Measurements from ENCODE around the gene CRK.

Gene CRK

DNA sequence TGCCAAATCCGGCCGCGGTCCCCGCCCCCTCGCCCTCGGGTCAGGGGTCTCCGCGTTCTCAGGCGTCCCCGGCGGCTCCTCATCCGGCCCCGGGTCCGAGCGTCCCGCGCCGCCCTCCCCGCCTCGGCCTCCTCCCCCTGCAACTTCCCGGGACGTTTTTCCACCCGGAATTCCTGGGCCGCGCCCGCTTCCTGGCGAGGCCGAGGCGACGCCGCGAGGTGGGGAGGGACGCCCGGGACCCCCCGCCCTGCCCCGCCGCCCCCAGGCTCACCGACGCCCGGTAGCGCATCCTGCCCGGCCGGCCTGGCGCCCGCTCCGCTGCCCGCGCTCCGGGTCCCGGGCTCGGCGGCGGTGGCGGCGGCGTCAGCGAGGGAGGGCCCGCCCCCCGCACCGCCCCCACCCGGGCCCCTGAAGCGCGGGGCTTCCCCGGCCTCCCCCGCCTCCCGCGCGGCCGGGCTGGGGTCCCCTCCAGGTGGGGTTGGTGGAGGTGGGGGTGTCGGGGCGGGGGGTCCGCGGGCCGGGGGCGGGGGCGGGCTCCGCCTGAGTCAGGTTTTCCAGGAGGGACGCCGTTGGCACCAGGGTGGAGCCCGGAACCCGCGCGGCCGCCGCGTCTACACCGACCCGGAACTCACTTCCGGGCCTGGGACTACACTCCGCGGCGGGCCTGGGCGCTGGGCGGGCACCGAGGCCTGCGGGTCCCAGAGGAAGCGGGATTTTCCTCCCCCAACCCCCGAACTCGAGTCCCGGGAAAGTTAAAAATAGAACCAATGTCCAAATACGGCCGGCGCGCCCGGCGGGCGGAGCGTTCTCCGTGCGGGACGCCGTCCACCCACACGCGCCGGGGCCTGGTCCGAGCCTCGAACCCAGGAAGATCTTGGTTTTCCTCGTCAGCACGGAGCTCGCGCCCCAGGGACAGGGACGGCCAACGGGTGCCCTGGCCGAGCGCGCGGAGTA lies 29.7 kb upstream of the CRK start:
- DNase-seq = no peak

DNA sequence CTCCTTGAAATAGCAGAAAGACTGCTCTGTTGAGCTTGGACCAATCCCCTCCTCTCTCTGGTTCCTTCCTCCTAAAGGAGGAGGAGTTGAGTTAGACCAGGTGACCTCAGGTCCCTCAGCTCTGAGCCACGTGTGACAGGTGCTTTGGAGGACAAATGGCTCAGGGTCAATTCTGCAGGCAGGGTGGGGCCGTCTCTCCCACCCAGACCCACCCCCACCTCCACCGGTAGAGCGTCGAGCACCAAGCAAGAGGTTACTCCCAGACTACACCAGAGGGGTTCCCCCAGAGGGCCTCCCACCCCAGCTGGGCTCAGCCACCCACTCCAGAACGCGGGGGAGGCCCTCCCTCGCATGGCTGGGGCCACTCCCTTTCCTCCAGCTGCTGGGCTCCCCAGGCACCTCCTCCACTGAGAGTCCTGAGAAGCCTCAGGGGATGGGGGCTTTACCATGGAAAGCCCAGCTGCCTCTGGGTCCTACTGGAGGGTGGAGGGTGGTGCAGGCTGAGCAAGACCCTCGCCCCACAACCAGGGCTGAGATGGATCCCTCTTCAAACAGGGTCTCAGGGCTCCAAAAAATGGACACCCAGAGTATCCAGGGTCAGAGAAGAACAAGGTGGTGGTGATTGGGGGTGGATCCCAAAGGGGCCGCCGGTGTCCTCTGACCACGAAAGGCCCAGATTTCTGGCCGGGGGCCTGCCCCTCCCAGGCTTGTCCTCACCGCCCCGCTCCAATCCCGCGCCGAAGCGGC lies 28.8 kb upstream of the CRK start:
- no peak for DNase-seq

DNA sequence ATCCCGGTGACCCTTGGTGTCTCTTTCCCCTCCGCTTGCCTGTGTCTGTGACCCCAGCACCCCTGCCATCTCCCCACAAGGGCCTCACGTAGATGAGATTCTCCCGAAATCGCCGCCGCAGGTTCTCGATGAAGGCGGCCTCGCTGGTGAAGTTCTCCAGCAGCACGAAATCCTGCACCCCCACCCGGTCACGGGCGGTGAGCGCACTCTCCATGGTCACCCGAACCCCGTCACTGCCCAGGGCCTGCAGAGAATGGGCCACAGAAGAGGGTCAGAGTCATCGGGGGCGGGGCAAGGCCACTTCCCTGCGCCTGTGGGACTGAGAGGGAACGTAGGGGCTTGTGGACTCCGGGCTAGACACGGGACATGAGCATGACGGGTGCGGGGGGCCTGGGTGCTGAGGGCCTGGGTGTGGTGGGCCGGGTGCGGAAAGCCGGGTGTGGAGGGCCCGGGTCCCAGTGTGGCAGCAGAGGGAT lies 28.1 kb upstream of the CRK start:
- DNase-seq = no peak

DNA sequence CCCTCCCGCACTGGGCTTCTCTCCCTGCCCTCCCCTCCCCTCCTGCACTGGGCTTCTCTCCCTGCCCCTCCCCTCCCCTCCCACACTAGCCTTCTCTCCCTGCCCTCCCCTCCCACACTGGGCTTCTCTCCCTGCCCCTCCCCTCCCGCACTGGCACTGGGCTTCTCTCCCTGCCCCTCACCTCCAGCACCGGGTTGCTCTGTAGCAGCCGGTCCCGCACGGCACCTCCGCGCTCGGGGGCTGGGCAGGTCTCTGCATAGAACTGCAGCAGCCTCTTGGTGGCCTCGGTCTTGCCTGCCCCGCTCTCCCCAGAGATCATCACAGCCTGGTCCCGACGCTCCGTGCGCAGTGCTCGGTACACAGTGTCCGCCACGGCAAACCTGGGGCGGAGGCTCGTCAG lies 26.6 kb upstream of the CRK start:
- DNase-seq = no peak

DNA sequence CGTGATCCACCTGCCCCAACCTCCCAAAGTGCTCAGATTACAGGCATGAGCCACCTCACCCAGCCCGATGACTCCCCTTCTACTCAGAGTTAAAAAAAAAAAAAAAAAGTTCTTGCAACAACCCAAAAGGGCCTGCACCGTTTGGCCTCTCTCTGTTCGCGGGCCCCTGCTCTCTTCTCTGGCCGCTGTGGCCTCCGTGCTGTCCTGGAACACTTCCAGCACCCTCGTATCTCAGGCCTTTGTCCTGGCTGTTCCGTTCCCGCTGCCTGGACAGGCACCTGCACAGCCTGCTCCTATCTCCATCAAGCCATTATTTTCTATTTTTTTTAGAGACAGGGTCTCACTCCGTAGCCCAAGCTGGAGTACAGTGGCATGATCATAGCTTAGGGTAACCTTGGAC lies 25.7 kb upstream of the CRK start:
- no peak for DNase-seq

DNA sequence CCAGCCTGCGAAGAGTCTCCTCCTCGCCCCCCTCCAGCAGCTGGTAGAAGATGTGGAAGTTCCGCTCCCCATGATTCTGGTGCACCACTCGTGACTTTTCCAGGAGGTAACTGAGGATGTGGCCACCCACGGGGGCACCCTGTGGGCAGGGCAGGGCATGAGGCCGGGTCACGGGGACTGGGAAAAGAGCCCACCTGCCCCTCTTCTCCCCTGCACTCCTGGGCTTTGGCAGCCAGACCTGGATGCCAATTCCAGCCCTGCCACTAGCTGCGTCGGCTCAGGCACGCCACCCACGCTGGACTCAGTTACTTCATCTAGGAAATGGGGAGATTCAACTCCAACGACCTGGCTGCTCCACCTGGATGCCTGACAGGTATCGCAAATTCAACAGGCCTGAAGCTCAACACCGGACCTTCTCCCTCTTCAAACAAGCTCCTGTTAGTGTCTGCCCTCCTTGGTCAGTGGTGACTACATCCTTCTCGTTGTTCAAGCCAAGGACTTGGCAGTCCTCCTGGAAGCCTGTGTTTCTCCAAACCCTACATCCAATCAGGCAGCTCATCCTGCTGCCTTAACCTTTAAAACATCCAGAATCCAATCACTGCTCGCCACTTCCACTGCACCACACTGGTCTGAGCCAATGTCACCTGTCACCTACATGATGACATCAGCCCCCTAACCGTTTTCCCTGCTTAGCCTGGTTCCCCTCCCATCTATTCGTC lies 24.9 kb upstream of the CRK start:
- no peak for DNase-seq

DNA sequence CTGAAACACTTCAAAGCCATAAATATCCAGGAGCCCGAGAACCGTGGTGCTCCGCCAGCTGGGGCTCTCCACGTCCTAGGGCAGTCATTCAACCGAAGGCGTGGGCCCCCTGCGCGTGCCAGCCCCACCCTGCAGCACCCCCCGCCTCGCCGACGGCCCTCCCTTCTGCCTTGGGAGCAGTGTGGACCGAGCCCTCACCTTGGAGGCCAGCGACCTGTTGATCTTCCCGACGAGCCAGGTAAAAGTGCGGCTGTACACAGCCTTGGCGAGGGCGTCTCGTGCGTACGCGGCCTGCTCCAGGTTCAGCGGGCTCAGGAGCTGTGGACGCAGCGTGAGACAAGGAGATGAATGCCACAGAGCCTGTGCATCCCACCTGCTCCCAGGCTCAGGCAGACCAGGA lies 22.4 kb upstream of the CRK start:
- no peak for DNase-seq

DNA sequence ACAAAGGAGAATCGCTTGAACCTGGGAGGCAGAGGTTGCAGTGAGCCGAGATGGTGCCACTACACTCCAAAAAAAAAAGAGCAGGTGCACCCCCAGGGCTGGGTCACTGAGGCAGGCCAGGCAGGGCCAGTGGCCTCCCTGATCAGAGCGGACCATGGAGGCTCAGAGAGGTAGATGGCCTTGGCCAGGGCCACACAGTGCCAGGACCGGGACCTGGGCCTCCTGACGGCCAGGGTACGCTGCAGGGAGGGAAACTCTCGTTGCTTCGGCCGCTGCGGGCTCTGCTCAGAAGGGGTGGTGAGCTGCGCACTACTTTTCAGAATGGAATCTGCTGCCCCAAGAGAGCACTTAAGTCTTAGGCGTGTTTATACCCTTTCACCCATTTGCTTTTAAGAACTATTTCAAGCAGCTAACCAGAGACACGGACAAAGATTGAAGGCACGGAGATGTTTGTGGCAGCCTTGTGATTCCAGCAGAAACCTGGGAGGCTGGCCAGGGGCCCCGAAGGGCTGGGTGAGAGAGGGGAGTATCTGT lies 19.4 kb upstream of the CRK start:
- DNase-seq = no peak

DNA sequence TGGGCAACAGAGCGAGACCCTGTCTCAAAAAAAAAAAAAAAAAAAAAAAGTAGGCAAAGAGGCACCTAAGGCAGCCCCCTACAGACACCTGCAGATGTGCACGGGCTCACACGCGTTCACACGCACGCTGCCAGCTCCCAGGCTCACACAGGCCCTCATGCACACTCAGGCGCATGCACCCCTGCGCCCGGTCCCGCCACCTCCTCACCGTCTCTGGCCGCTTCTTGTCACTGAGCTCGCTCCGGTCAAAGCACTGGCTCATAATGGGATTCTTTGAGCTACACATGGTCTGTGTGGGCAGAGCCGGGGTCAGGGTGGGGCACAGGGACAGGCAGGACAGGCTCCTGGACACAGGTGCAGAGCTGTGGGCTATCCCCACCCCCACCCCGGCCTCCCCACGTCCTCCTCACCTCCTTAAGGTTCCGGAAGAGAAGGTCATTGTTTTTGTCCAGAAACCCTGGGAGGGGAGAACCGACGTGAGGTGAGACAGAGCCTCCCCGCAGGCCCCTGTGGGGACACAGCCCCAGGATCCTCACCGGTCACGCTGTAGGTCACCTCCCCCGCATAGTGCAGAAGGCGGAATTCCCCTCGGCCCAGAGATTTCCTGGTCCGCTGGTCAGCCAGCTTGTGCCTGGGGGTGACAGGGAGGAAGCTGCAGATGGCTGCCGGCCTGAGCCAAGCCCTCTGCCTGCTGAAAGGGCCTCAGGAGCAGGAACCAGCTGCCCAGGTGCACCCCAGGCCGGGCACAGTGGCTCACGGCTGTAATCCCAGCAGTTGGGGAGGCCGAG lies 18.6 kb upstream of the CRK start:
- DNase-seq = no peak

DNA sequence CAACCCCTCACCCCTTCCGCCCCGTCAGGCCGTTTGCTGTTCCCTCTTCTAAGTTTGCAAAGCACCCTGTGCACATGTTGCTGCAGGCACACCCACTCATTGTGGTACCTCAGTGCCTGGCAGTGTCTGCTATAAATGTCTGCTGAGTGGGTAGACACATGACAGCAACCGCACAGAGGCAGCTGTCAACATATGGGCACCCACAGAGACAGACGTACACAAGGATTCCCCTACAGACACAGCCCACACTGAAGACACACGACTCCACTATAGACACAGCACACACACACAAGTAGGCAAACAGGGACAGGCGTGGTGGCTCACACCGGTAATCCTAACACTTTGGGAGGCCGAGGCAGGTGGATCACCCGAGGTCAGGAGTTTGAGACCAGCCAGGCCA lies 17.8 kb upstream of the CRK start:
- no peak for DNase-seq

DNA sequence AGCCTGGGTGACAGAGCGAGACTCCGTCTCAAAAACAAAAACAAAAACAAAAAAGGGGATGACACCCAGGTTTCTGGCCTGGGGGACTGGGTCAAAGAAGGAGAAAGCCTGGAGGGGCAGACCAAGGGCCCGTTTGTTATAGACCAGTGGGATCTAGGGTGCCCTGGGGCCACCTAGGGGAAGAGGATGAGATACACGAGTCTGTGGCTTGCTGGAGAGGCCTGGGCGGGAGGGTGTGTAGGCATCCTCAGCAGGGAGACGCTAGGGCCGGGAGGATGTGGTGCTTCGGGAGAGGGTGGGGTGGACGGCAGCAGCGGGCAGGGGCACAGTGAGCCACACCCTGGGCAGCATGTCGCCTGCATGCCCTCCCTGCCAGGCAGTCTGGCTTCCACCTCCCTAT lies 17.1 kb upstream of the CRK start:
- DNase-seq = no peak

DNA sequence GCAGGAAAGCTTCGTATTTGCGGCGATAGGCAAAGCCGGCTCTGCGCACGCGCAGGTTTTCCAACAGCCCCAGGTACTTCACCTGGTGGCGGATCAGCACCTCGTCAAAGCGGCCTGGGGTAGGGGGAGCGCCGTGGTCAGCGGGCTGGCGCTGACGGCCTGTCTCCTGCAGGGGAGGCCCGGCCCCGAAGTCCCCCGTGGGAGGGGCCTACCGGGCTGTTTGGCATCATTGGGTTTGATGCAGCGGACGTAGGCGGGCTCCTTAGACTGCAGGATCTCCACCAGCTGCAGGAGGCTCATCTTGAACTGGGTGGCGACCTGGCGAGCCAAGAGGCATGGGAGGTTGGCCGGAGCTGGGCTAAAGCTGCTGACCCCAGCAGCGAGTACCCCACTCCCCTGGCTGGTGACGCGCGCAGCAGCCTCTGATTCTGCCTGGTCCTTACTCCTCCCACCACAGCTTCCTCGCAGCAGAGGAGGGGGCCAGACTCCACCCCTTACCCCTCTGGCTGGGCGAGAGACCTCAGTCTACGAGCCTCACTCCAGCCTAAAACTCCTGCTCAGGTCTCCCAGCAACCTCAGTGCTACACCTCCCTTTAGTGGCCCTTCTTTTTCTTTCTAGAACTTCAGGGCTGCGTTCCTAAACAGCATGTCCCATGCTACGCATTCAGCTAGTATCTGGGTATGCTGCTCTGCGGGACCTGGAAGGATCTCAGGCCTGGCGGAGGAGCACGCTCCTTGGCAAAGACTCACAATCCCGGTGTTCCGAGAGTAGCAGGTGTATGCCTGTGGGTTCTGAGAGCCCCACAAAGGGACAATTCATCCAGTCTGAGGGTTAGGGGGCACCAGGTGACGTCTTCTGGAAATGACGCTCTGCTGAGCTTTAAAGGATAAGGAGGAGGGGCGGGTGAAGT lies 16.1 kb upstream of the CRK start:
- no peak for DNase-seq

DNA sequence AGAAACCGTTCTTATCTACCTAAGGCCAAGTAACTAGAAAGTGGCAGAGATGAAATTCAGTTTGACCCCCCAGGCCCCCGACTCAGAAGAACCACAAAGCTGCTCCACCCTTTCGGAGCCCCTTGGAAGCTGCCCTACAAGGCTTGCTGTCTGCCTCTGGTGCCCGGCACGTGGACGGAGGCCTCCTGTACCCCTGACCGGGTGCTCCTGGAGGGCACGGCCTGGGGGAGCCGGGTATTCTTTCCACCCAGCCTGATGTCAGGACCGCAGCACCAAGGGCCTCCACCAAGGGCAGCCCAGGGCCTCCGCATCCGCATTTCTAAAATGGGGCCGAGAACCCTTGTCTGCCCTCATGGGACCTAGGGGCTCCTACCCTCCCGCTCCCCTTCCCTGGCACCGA lies 15.5 kb upstream of the CRK start:
- DNase-seq = no peak

DNA sequence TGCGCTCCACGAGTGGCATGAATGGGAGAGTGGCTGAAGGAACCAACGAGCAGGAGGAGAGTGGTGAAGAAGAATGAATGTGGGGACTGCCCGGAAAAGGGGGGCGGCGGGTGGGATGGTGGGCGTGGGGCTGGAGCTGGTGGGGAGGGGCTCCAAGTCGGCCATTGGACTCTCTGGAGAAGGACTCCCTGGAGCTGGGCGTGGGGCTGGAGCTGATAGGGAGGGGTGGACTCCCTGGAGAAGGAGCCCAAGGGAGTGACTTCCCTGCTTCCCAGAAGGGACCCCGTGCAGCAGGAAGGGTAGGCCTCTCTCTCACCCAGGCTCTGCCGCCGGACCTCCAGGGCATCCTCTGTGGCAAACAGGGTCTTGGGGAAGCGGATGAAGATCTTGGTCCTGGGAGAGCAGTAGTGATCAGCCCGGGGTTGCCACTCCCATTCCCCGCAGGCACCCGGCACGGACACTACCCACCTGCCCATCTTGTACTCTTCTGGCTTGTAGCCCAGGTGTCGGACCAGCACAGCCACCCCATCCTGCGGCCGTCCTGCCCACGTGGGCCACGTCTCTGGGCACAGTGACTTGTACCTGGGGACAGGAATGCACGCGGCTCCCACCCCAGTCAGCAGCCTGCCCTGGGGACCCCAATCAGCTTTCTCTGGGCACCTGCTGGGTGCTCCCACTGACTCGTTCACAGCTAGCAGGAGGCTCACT lies 14.9 kb upstream of the CRK start:
- no peak for DNase-seq

DNA sequence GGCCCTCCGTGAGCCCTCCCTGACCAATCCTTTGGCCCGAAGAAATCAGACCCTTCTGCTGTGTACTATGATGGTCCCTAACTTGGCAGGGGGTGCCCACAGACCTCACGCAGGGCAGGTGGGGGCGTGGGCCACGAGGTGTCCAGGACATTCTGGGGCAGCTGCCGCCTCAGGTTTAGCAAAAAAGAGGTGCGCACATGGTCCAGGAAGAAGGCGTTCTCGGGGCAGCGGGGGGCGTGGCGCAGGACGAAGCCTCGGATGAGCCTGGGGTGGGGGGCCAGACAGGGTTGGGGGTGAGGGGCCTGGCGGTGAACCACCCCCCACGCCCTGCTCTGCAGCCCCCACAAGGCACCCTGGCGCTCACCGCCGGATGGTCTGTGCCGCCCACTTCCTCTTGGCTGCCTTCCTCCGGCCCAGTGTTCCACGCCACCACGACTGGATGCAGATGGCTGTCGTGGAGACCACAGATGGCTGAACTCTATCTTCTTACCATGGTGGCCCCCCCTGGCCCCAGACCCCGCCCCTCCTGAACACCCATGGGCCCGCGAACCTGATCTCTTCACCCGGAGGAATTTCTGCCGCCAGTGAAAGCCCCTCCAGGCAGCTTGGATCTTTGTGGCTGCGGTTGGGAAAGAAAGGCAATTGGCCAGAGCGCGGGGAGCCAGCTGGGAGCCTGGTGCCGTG lies 14.2 kb upstream of the CRK start:
- no peak for DNase-seq

DNA sequence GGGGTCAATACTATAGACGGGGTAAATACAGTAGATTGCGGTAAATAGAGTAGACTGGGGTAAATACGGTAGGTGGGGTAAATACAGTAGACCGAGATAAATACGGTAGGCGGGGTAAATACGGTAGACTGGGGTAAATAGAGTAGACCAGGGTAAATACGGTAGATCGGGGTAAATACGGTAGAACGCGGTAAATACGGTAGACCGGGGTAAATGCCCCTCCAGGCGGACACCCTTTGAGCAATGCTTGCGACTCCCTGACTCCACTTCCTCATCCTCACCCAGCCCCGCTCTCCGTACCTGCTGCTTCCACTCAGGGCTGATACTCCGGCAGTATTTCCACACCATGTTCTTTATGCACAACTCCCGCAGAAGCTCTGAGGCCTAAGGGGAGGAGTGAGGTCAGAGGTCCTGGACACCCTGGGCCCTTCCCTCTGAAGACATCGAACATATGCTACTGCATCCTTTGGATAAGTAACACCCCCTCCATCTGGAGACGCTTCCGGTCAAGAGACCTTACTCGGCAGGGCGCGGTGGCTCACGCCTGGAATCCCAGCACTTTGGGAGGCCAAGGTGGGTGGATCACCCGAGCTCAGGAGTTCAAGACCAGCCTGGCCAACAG lies 13.3 kb upstream of the CRK start:
- no peak for DNase-seq

DNA sequence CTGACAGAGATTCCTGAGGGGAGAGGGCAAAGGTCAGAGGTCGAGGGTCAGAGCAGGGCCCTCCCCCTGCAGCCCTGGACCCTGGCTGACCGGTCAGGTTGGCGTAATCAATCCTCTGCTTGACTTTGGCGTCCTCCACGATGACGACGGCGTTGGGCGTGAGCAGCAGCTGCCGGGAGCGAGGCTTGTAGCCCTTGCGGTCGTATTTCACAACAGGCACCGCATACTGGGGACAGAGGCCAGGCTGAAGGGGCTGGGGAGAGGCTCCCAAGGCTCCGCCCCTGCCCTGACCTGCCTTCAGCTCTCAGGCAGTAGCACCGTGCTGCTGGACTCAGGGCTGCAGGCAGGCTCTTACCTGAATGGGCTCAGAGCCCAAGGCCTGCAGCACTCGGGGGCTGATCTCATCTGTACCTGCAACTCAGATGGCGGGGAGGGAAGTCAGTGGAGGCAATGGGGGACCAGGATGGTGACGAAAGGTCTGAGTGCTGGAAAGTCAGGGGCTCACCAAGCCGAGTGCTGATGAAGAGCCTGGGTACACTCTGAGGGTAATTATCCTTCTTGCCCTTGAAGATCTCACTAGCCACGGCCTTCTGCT lies 12.0 kb upstream of the CRK start:
- no peak for DNase-seq

DNA sequence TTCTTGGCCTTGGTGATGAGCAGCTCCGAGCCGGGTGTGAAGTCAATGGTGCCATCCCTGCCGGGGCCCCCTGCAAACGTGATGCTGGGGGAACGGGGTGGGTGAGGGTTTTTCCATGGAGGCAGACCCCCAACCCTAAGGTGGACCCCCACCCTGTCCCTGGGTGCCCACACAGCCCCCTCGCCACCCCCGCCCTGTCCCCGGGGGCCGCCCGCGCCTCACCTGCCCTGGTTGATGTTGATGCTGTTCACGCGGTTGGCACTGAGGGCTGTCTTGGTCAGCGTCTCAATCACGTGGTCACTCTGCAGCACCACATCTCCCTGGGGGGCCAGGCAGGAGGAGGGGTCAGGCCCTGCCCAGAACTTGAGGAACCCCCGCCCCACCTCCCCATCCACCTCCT lies 11.2 kb upstream of the CRK start:
- no peak for DNase-seq

DNA sequence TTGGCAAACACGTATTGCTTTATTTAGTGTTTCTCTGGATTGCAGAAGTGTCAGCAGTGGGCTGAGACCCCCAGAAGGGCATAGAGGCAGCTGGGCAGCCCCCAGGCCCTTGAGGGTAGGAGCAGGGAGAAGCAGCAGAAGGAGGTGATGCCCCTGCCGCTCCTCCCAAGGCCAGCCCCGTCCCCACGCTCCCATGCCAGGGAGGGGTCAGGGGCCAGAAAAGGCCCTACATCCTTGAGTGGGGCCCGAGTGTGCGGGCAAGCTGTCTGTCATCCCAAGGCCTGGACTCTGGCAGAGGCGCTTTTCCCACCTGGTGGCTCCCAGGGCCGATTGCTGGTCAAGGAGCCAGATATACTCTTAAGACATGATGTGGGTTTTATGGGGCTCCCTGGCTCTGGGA lies 8.2 kb upstream of the CRK start:
- no peak for DNase-seq

Data from KG1 (cell line).